Measurements from ENCODE around the gene OSBPL10.

The OSBPL10 gene

GRCh38 chr3:31710123-31710803, 270.8 kb downstream of the OSBPL10 start:
- Histone ChIP-seq H3K9ac (ENCODE audit: low read length) (no peak overlapping the region), H3K4me1 (ENCODE audit: control insufficient read depth, insufficient read depth, low read length) (no peaks in the 10 kb centered on the region), H3K27me3 (replicated peaks; ENCODE audit: control insufficient read depth, insufficient read depth, low read length) (no peaks in the 10 kb centered on the region), H3K36me3 (ENCODE audit: control insufficient read depth, insufficient read depth, low read length, severe bottlenecking) (no peaks in the 10 kb centered on the region), H3K9me3 (ENCODE audit: control insufficient read depth, low read length) (peaks cover 5% of the 10 kb centered on the region), H3K4me3 (ENCODE audit: low read length) (no peak overlapping the region)
- DNase-seq (ENCODE audit: low read depth) = no peak

GRCh38 chr3:31709526-31709925, 271.5 kb downstream of the OSBPL10 start:
- Histone ChIP-seq H3K4me3 (ENCODE audit: low read length) (no peak overlapping the region), H3K4me1 (ENCODE audit: control insufficient read depth, insufficient read depth, low read length) (peaks cover 6% of the 10 kb centered on the region), H3K36me3 (ENCODE audit: control insufficient read depth, insufficient read depth, low read length, severe bottlenecking) (no peaks in the 10 kb centered on the region), H3K27me3 (replicated peaks; ENCODE audit: control insufficient read depth, insufficient read depth, low read length) (no peaks in the 10 kb centered on the region), H3K9ac (ENCODE audit: low read length) (no peak overlapping the region), H3K9me3 (ENCODE audit: control insufficient read depth, low read length) (peaks cover 5% of the 10 kb centered on the region)
- no peak for DNase-seq (ENCODE audit: low read depth)

- Histone ChIP-seq H3K9me3 (ENCODE audit: control insufficient read depth, low read length) (peaks cover 5% of the 10 kb centered on the region), H3K36me3 (ENCODE audit: control insufficient read depth, insufficient read depth, low read length, severe bottlenecking) (no peaks in the 10 kb centered on the region), H3K27me3 (replicated peaks; ENCODE audit: control insufficient read depth, insufficient read depth, low read length) (no peaks in the 10 kb centered on the region), H3K9ac (ENCODE audit: low read length) (no peak overlapping the region), H3K4me3 (ENCODE audit: low read length) (no peak overlapping the region), H3K4me1 (ENCODE audit: control insufficient read depth, insufficient read depth, low read length) (peaks cover 10% of the 10 kb centered on the region)
- no peak for DNase-seq (ENCODE audit: low read depth)
These were observed 272.1 kb downstream of the OSBPL10 start for GRCh38 chr3:31709005-31709404.

- no peaks in the 10 kb centered on the region for H3K27me3 ChIP-seq (replicated peaks; ENCODE audit: control insufficient read depth, insufficient read depth, low read length)
- H3K9ac ChIP-seq (ENCODE audit: low read length) = no peak overlapping the region
- H3K9me3 ChIP-seq (ENCODE audit: control insufficient read depth, low read length) = peaks cover 1% of the 10 kb centered on the region
- no peak for DNase-seq (ENCODE audit: low read depth)
- no peaks in the 10 kb centered on the region for H3K36me3 ChIP-seq (ENCODE audit: control insufficient read depth, insufficient read depth, low read length, severe bottlenecking)
- H3K4me3 ChIP-seq (ENCODE audit: low read length) = no peak overlapping the region
- H3K4me1 ChIP-seq (ENCODE audit: control insufficient read depth, insufficient read depth, low read length) = peaks cover 10% of the 10 kb centered on the region
These were observed 273.8 kb downstream of the OSBPL10 start for GRCh38 chr3:31707286-31707685.

- Histone ChIP-seq H3K4me1 (ENCODE audit: control insufficient read depth, insufficient read depth, low read length) (peaks cover 10% of the 10 kb centered on the region), H3K9me3 (ENCODE audit: control insufficient read depth, low read length) (no peaks in the 10 kb centered on the region), H3K4me3 (ENCODE audit: low read length) (no peak overlapping the region), H3K36me3 (ENCODE audit: control insufficient read depth, insufficient read depth, low read length, severe bottlenecking) (no peaks in the 10 kb centered on the region), H3K9ac (ENCODE audit: low read length) (no peak overlapping the region), H3K27me3 (replicated peaks; ENCODE audit: control insufficient read depth, insufficient read depth, low read length) (no peaks in the 10 kb centered on the region)
- DNase-seq (ENCODE audit: low read depth) = peak; percentile 50
These were observed 275.3 kb downstream of the OSBPL10 start for GRCh38 chr3:31705736-31706135.

- Histone ChIP-seq H3K4me3 (ENCODE audit: low read length) (peak overlapping the region; percentile 34), H3K4me1 (ENCODE audit: control insufficient read depth, insufficient read depth, low read length) (peaks cover 10% of the 10 kb centered on the region), H3K27me3 (replicated peaks; ENCODE audit: control insufficient read depth, insufficient read depth, low read length) (no peaks in the 10 kb centered on the region), H3K36me3 (ENCODE audit: control insufficient read depth, insufficient read depth, low read length, severe bottlenecking) (no peaks in the 10 kb centered on the region), H3K9ac (ENCODE audit: low read length) (no peak overlapping the region), H3K9me3 (ENCODE audit: control insufficient read depth, low read length) (no peaks in the 10 kb centered on the region)
- DNase-seq (ENCODE audit: low read depth) = peak; percentile 74
These were observed 276.4 kb downstream of the OSBPL10 start for GRCh38 chr3:31704591-31705179.

GRCh38 chr3:31704156-31704555, 276.9 kb downstream of the OSBPL10 start:
- Histone ChIP-seq H3K27me3 (replicated peaks; ENCODE audit: control insufficient read depth, insufficient read depth, low read length) (no peaks in the 10 kb centered on the region), H3K4me1 (ENCODE audit: control insufficient read depth, insufficient read depth, low read length) (peaks cover 10% of the 10 kb centered on the region), H3K36me3 (ENCODE audit: control insufficient read depth, insufficient read depth, low read length, severe bottlenecking) (no peaks in the 10 kb centered on the region), H3K9ac (ENCODE audit: low read length) (no peak overlapping the region), H3K9me3 (ENCODE audit: control insufficient read depth, low read length) (no peaks in the 10 kb centered on the region), H3K4me3 (ENCODE audit: low read length) (no peak overlapping the region)
- DNase-seq (ENCODE audit: low read depth) = no peak

GRCh38 chr3:31701286-31701685, 279.8 kb downstream of the OSBPL10 start:
- Histone ChIP-seq H3K4me1 (ENCODE audit: control insufficient read depth, insufficient read depth, low read length) (peaks cover 10% of the 10 kb centered on the region), H3K4me3 (ENCODE audit: low read length) (no peak overlapping the region), H3K9me3 (ENCODE audit: control insufficient read depth, low read length) (peaks cover 6% of the 10 kb centered on the region), H3K36me3 (ENCODE audit: control insufficient read depth, insufficient read depth, low read length, severe bottlenecking) (no peaks in the 10 kb centered on the region), H3K27me3 (replicated peaks; ENCODE audit: control insufficient read depth, insufficient read depth, low read length) (no peaks in the 10 kb centered on the region), H3K9ac (ENCODE audit: low read length) (no peak overlapping the region)
- no peak for DNase-seq (ENCODE audit: low read depth)

- H3K9me3 ChIP-seq (ENCODE audit: control insufficient read depth, low read length) = peaks cover 6% of the 10 kb centered on the region
- H3K27me3 ChIP-seq (replicated peaks; ENCODE audit: control insufficient read depth, insufficient read depth, low read length) = no peaks in the 10 kb centered on the region
- no peak overlapping the region for H3K9ac ChIP-seq (ENCODE audit: low read length)
- H3K4me3 ChIP-seq (ENCODE audit: low read length) = no peak overlapping the region
- H3K4me1 ChIP-seq (ENCODE audit: control insufficient read depth, insufficient read depth, low read length) = peaks cover 3% of the 10 kb centered on the region
- no peaks in the 10 kb centered on the region for H3K36me3 ChIP-seq (ENCODE audit: control insufficient read depth, insufficient read depth, low read length, severe bottlenecking)
- no peak for DNase-seq (ENCODE audit: low read depth)
These were observed 281.6 kb downstream of the OSBPL10 start for GRCh38 chr3:31699309-31699953.

- Histone ChIP-seq H3K4me1 (ENCODE audit: control insufficient read depth, insufficient read depth, low read length) (no peaks in the 10 kb centered on the region), H3K36me3 (ENCODE audit: control insufficient read depth, insufficient read depth, low read length, severe bottlenecking) (no peaks in the 10 kb centered on the region), H3K9me3 (ENCODE audit: control insufficient read depth, low read length) (peaks cover 6% of the 10 kb centered on the region), H3K4me3 (ENCODE audit: low read length) (no peak overlapping the region), H3K9ac (ENCODE audit: low read length) (no peak overlapping the region), H3K27me3 (replicated peaks; ENCODE audit: control insufficient read depth, insufficient read depth, low read length) (no peaks in the 10 kb centered on the region)
- DNase-seq (ENCODE audit: low read depth) = no peak
These were observed 284.1 kb downstream of the OSBPL10 start for GRCh38 chr3:31696815-31697548.

GRCh38 chr3:31696009-31696297, 285.1 kb downstream of the OSBPL10 start:
- DNase-seq (ENCODE audit: low read depth) = no peak
- Histone ChIP-seq H3K9me3 (ENCODE audit: control insufficient read depth, low read length) (peaks cover 6% of the 10 kb centered on the region), H3K4me1 (ENCODE audit: control insufficient read depth, insufficient read depth, low read length) (no peaks in the 10 kb centered on the region), H3K9ac (ENCODE audit: low read length) (no peak overlapping the region), H3K36me3 (ENCODE audit: control insufficient read depth, insufficient read depth, low read length, severe bottlenecking) (no peaks in the 10 kb centered on the region), H3K4me3 (ENCODE audit: low read length) (no peak overlapping the region), H3K27me3 (replicated peaks; ENCODE audit: control insufficient read depth, insufficient read depth, low read length) (no peaks in the 10 kb centered on the region)

All from adipocyte (in vitro differentiated cells).